Suprapubic skin (tissue), 4 donors: ENCODE measurements around the gene STUM. TPM values are rescaled to one million over a fixed set of nuclear protein-coding genes. Genes with fewer than 3 reads are reported as not detected.

ENCODE experiments used
- DNase-seq, 2 donors: peaks; one replicate each; pipeline ENCODE4 v3.0.0-alpha.2; 2019; ENCODE audit warnings: low spot score in 2 of 2
- H3K27ac ChIP-seq: fragments of 200-600 bp; sonication (generic); one replicate; pipeline ENCODE4 v1.5.1; 2019
- H3K27me3 ChIP-seq: fragments of 200-600 bp; sonication (generic); one replicate; pipeline ENCODE4 v1.5.1; 2019
- H3K36me3 ChIP-seq: fragments of 200-600 bp; sonication (generic); one replicate; pipeline ENCODE4 v1.5.1; 2019
- H3K4me1 ChIP-seq: fragments of 200-600 bp; sonication (generic); one replicate; pipeline ENCODE4 v1.5.1; 2019
- H3K4me3 ChIP-seq: fragments of 200-600 bp; sonication (generic); one replicate; pipeline ENCODE4 v1.5.1; 2019; ENCODE audit warnings: mild to moderate bottlenecking
- H3K9me3 ChIP-seq: fragments of 200-600 bp; sonication (generic); one replicate; pipeline ENCODE4 v1.5.1; 2019
- CTCF ChIP-seq, 2 donors: fragments of 200-600 bp in 1 of 2; fragments of 450-650 bp in 1 of 2; sonication (generic) in 1 of 2; IDR thresholded peaks; one replicate each; pipeline ENCODE4 v1.5.1; 2016 to 2019; ENCODE audit warnings: antibody characterized with exemption in 2 of 2, mild to moderate bottlenecking in 1 of 2, moderate library complexity in 1 of 2
- EP300 ChIP-seq: sonication (generic); formaldehyde crosslinking; IDR thresholded peaks from one replicate; pipeline ENCODE4 v1.6.1; 2017; ENCODE audit warnings: antibody characterized with exemption
- POLR2A ChIP-seq, 2 donors: fragments of 450-650 bp; IDR thresholded peaks; one replicate each; pipeline ENCODE4 v1.6.1; 2017; ENCODE audit warnings: antibody characterized with exemption in 2 of 2, mild to moderate bottlenecking in 2 of 2, moderate library complexity in 2 of 2
- POLR2AphosphoS5 ChIP-seq, 3 donors: sonication (generic); formaldehyde crosslinking; IDR thresholded peaks; one replicate each; pipeline ENCODE4 v1.6.1; 2017; ENCODE audit warnings: antibody characterized with exemption in 3 of 3
- WGBS: methylation state at CpG from one replicate; pipeline ENCODE4 v1.1.5; 2018; 5-methylcytosine and 5-hydroxymethylcytosine counted together
- total RNA-seq, 4 donors: library from RNA; depleted of rRNA; stranded (reverse); fragments of >200 nt; gene quantifications; one replicate each; pipeline ENCODE4 v1.1.0, GENCODE V29; 2016

STUM gene
- total RNA-seq, 4 donors from 2014 or later, result 1.6 to 5.9 (median 2.0) TPM

GRCh38 chr1:226651041-226651731 lies 102.6 kb downstream of the STUM start:
- no peak for TF ChIP-seq POLR2AphosphoS5 (IDR thresholded peaks at IDR 0.05)
- TF ChIP-seq CTCF (IDR thresholded peaks at IDR 0.05), result no peak
- no peak for TF ChIP-seq POLR2A (IDR thresholded peaks at IDR 0.05)
- TF ChIP-seq EP300, result no peak
- DNase-seq, result no peak
- H3K9me3 ChIP-seq, result no peaks in the 10 kb centered on the region
- peaks cover 39% of the 10 kb centered on the region for H3K4me1 ChIP-seq
- no peaks in the 10 kb centered on the region for H3K27me3 ChIP-seq
- 87% methylated on average over 12 of the region's 12 CpGs for WGBS
- H3K4me3 ChIP-seq, result no peak overlapping the region
- peaks cover 26% of the 10 kb centered on the region for H3K36me3 ChIP-seq
- no peak overlapping the region for H3K27ac ChIP-seq

DNA sequence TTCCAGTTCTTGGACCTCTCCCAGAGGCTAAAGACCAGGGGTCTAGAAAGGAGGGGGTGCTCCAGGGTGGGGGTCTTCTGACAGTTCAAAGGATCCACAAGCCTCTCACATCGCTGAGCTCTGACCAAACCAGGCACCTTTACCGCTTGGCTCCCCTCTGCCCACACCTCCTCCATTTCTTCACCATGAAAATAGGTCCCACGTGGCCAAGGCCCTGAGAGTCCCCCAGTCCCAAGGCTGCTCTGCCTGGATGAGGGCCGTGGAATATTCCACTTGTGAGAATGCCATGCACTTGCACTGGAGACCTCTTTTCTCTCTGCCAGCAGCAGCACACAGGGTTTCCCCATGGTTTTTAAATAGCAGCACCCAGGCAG lies 103.2 kb downstream of the STUM start:
- DNase-seq, result no peak
- H3K4me3 ChIP-seq, result no peak overlapping the region
- H3K27ac ChIP-seq, result no peak overlapping the region
- no peaks in the 10 kb centered on the region for H3K27me3 ChIP-seq
- H3K4me1 ChIP-seq, result peaks cover 39% of the 10 kb centered on the region
- H3K36me3 ChIP-seq, result peaks cover 20% of the 10 kb centered on the region
- 83% methylated on average over 4 of the region's 4 CpGs for WGBS
- TF ChIP-seq EP300, result no peak
- TF ChIP-seq POLR2AphosphoS5 (IDR thresholded peaks at IDR 0.05), result no peak
- TF ChIP-seq CTCF (IDR thresholded peaks at IDR 0.05), result no peak
- TF ChIP-seq POLR2A (IDR thresholded peaks at IDR 0.05), result no peak
- no peaks in the 10 kb centered on the region for H3K9me3 ChIP-seq

DNA sequence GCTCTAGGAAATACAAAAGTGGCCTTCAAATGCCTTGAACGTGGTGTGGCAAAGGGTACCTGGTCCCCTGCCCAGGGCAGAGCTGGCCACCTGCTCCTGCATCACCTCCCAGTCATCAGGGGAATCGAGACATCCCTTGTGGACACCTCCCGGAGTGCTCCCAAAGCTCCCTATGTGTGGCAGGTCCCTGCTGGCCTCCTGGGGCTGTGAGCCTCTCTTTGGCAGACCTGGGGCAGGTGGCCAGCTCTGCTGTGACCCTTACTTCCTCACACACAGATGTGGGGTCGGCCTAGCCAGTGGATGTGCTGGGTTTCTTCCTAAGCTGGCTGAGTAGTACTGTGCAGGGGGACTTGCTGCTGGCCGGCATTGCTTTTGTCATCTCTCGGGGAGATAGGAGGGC lies 104.0 kb downstream of the STUM start:
- Histone ChIP-seq H3K4me1 (peaks cover 48% of the 10 kb centered on the region), H3K27ac (no peak overlapping the region), H3K36me3 (peaks cover 11% of the 10 kb centered on the region), H3K27me3 (no peaks in the 10 kb centered on the region), H3K4me3 (no peak overlapping the region), H3K9me3 (no peaks in the 10 kb centered on the region)
- no peak for TF ChIP-seq POLR2AphosphoS5 (IDR thresholded peaks at IDR 0.05)
- no peak for TF ChIP-seq EP300
- no peak for TF ChIP-seq CTCF (IDR thresholded peaks at IDR 0.05)
- TF ChIP-seq POLR2A (IDR thresholded peaks at IDR 0.05), result no peak
- WGBS, result 93% methylated on average over 6 of the region's 6 CpGs
- no peak for DNase-seq

DNA sequence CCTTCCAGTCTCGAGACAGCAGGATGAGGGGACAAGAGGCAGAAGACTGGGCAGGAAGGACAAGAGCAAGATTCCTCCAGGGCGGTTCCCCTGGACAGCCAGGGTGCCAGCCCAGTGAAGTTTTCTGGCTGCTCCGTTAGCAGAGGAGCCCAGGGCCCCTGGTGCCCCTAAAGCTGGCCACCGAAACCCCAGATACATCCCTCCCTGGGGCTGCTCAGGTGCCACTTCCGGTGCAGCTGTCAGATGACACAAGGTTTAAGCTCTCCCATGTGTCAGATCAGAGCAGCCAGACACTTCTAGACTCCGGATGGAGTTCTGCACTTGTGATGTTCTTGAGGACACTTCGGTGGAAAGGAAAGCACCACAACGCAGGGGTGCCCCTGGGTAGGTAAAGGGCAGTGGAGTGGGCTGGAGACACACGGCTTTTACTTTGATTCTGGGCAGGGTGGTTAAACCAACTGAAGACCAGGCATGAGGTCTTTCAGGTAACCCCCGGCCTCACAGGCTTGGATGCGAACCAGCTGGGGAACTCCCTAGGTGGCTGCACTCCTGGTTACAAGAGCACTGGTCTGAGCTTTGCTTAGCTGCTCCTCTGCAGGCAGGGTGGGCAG lies 104.9 kb downstream of the STUM start:
- H3K27me3 ChIP-seq, result no peaks in the 10 kb centered on the region
- H3K4me1 ChIP-seq, result peaks cover 56% of the 10 kb centered on the region
- peaks cover 3% of the 10 kb centered on the region for H3K36me3 ChIP-seq
- no peaks in the 10 kb centered on the region for H3K9me3 ChIP-seq
- TF ChIP-seq EP300 (no peak), POLR2AphosphoS5 (IDR thresholded peaks at IDR 0.05) (no peak), POLR2A (IDR thresholded peaks at IDR 0.05) (no peak), CTCF (IDR thresholded peaks at IDR 0.05) (no peak)
- DNase-seq, result no peak
- no peak overlapping the region for H3K27ac ChIP-seq
- H3K4me3 ChIP-seq, result no peak overlapping the region
- WGBS, result 69% methylated on average over 8 of the region's 11 CpGs

DNA sequence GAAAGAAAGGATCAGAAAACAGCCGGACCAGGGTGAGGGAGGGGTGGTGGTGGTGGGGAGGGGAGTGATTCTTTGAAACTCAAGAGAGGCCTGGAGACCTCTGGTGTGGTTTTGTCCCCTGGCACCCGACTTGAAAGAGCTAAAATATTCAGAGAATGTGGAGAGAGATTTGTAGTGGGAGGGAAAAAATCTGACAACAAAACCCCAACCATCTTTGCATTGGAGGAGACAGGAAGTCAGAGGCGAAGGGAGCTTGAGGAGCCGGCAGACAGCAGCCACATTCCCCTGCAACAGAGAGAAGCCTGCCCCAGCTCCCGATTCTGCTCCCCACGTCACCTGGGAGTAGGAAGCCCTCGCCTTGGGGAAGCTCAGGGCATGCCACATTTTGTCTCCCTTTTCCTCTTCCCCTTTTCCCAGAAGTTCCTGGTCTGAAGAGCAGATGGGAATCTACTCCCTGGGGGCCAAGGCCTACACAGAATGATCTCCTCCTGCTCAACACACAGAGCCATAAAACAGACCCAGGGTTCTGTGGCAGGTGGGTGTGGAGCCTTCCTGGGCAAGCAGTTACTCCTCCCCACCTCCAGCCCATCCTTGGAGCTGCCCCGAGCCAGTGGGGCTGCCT lies 105.6 kb downstream of the STUM start:
- H3K4me3 ChIP-seq, result no peak overlapping the region
- H3K27ac ChIP-seq, result peak overlapping the region; percentile 88
- H3K9me3 ChIP-seq, result no peaks in the 10 kb centered on the region
- H3K4me1 ChIP-seq, result peaks cover 63% of the 10 kb centered on the region
- 55% methylated on average over 8 of the region's 8 CpGs for WGBS
- no peaks in the 10 kb centered on the region for H3K27me3 ChIP-seq
- TF ChIP-seq POLR2AphosphoS5 (IDR thresholded peaks at IDR 0.05) (no peak), EP300 (no peak), CTCF (IDR thresholded peaks at IDR 0.05) (no peak), POLR2A (IDR thresholded peaks at IDR 0.05) (no peak)
- H3K36me3 ChIP-seq, result no peaks in the 10 kb centered on the region
- no peak for DNase-seq
